OCI-LY1 (cell line): ENCODE measurements around the gene CIBAR2.

Experiments used
- H2AFZ ChIP-seq: fragments of 200-600 bp; sonication (generic), shearing (Covaris generic); 2 replicates; pipeline ENCODE4 v1.6.0; 2014; ENCODE audit warnings: antibody characterized with exemption, mild to moderate bottlenecking, low read length
- H3F3A ChIP-seq: fragments of 200-600 bp; sonication (generic), shearing (Covaris generic); 2 replicates; pipeline ENCODE4 v1.6.0; 2014; ENCODE audit warnings: mild to moderate bottlenecking, antibody characterized with exemption, low read length, moderate library complexity; ENCODE audit not compliant: insufficient read depth
- H3K27ac ChIP-seq: fragments of 200-600 bp; sonication (generic); 2 replicates; pipeline ENCODE4 v1.5.1; 2014; ENCODE audit warnings: low read length, mixed run types, mild to moderate bottlenecking, low read depth; ENCODE audit not compliant: poor library complexity, severe bottlenecking
- H3K27me3 ChIP-seq: fragments of 200-600 bp; sonication (generic); 2 replicates; pipeline ENCODE4 v1.6.0; 2014; ENCODE audit warnings: antibody characterized with exemption, mild to moderate bottlenecking, low read length, moderate library complexity; ENCODE audit not compliant: insufficient read depth
- H3K36me3 ChIP-seq: fragments of 200-600 bp; sonication (generic); 2 replicates; pipeline ENCODE4 v1.6.1; 2014; ENCODE audit warnings: mild to moderate bottlenecking, antibody characterized with exemption, low read length, moderate library complexity, mixed read lengths; ENCODE audit not compliant: insufficient read depth
- H3K4me1 ChIP-seq: fragments of 200-600 bp; sonication (generic); 2 replicates; pipeline ENCODE4 v1.5.1; 2014; ENCODE audit warnings: mild to moderate bottlenecking, low read length, moderate library complexity; ENCODE audit not compliant: insufficient read depth, severe bottlenecking
- H3K4me2 ChIP-seq: fragments of 200-600 bp; sonication (generic), shearing (Covaris generic); 2 replicates; pipeline ENCODE4 v1.6.1; 2014; ENCODE audit warnings: low read length
- H3K4me3 ChIP-seq: fragments of 200-600 bp; sonication (generic); 2 replicates; pipeline ENCODE4 v1.5.1; 2014; ENCODE audit warnings: low read length, low read depth, mild to moderate bottlenecking, mixed read lengths; ENCODE audit not compliant: poor library complexity, severe bottlenecking
- H3K79me2 ChIP-seq: fragments of 200-600 bp; shearing (Covaris generic); 2 replicates; pipeline ENCODE4 v1.6.1; 2016; ENCODE audit warnings: mixed run types, low read length, mixed read lengths; ENCODE audit not compliant: insufficient read depth
- H3K9ac ChIP-seq: fragments of 200-600 bp; sonication (generic), shearing (Covaris generic); 2 replicates; pipeline ENCODE4 v1.6.1; 2014; ENCODE audit warnings: mild to moderate bottlenecking, low read length, mixed read lengths
- H3K9me2 ChIP-seq: fragments of 200-600 bp; sonication (generic), shearing (Covaris generic); 2 replicates; pipeline ENCODE4 v1.6.1; 2014; ENCODE audit warnings: low read depth, mild to moderate bottlenecking, low read length, mixed read lengths
- H3K9me3 ChIP-seq: fragments of 200-600 bp; shearing (Covaris generic); 2 replicates; pipeline ENCODE4 v1.6.1; 2014; ENCODE audit warnings: low read length, mixed read lengths
- H4K20me1 ChIP-seq: fragments of 200-600 bp; sonication (generic), shearing (Covaris generic); 2 replicates; pipeline ENCODE4 v1.6.0; 2016; ENCODE audit warnings: mild to moderate bottlenecking, low read length; ENCODE audit not compliant: insufficient read depth
- EZH2 ChIP-seq: fragments of 200-600 bp; sonication (generic), shearing (Covaris generic); IDR thresholded peaks from 2 replicates; pipeline ENCODE4 v1.8.0; 2017; ENCODE audit warnings: borderline replicate concordance, mixed run types, mild to moderate bottlenecking, antibody characterized with exemption, low read length, moderate library complexity, mixed read lengths
- TF ChIP-seq, protein P1 (sequence below): fragments of 200-600 bp; sonication (generic), shearing (Covaris generic); IDR thresholded peaks from 2 replicates; pipeline ENCODE4 v1.5.1; 2017; ENCODE audit warnings: mild to moderate bottlenecking, antibody characterized with exemption, low read length, moderate library complexity, mixed read lengths

Gene CIBAR2

DNA sequence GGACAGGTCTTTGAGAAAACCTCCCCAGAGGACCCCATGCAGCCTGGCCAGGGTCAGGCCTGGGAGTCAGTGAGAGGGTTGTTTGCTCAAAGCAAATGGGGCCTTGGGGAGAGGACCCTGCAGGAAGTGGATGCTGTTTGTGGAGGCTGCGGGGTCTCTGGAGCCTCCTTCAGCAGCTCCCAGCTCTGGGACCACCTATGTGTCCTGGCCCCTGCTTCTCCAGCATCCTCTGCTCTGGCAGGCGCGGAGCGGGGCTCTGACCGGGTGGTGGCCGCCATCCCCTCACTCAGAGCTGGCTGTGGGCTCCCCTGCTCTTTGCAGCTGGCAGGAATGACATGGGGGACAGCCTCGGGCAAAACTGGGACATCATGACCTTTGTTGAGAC lies 29.8 kb upstream of the CIBAR2 start:
- Histone ChIP-seq H3K27ac (no peak overlapping the region), H3K9ac (no peak overlapping the region), H3K4me1 (no peaks in the 10 kb centered on the region), H3K27me3 (no peaks in the 10 kb centered on the region), H3K36me3 (no peaks in the 10 kb centered on the region), H3K4me3 (no peak overlapping the region), H2AFZ (no peak overlapping the region), H3F3A (no peaks in the 10 kb centered on the region), H3K79me2 (no peaks in the 10 kb centered on the region), H4K20me1 (no peaks in the 10 kb centered on the region), H3K9me2 (no peaks in the 10 kb centered on the region), H3K4me2 (no peak overlapping the region), H3K9me3 (no peaks in the 10 kb centered on the region)
- TF ChIP-seq, protein P1, sequence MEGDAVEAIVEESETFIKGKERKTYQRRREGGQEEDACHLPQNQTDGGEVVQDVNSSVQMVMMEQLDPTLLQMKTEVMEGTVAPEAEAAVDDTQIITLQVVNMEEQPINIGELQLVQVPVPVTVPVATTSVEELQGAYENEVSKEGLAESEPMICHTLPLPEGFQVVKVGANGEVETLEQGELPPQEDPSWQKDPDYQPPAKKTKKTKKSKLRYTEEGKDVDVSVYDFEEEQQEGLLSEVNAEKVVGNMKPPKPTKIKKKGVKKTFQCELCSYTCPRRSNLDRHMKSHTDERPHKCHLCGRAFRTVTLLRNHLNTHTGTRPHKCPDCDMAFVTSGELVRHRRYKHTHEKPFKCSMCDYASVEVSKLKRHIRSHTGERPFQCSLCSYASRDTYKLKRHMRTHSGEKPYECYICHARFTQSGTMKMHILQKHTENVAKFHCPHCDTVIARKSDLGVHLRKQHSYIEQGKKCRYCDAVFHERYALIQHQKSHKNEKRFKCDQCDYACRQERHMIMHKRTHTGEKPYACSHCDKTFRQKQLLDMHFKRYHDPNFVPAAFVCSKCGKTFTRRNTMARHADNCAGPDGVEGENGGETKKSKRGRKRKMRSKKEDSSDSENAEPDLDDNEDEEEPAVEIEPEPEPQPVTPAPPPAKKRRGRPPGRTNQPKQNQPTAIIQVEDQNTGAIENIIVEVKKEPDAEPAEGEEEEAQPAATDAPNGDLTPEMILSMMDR = no peak
- TF ChIP-seq EZH2 = no peak

DNA sequence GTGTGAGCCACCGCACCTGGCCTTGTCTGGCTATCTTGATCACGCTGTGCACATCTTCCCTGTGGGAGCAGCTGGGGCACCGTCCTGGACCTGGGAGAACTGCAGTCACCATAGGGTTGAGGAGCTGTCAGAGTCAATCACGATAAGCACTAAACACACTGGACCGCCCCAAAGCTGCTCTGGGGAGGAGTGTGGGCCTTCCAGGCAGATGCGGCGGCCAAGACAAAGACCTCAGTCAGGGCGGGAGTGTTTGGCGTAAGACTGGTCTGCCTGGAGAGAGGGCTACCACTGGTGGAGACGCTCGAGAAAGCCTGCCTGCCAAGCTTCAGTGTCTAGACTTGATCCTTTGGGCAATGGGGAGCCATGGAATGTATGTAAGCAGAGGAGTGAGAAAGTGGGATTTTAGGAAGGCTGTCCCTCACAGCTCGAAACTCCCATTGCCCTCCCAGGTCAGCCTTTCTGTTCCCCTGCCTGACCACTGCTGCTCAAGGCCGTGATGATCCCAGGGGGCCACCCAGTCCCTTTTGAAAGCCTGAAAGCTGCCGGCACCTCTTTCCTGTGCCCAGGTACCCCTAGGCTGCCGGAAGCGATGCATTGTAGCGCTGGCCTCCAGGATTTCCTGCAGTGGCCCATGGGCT lies 29.3 kb upstream of the CIBAR2 start:
- Histone ChIP-seq H4K20me1 (no peaks in the 10 kb centered on the region), H3K36me3 (no peaks in the 10 kb centered on the region), H3K79me2 (no peaks in the 10 kb centered on the region), H3K9me2 (no peaks in the 10 kb centered on the region), H3K27ac (no peak overlapping the region), H3K9ac (no peak overlapping the region), H2AFZ (no peak overlapping the region), H3K4me1 (no peaks in the 10 kb centered on the region), H3K4me2 (no peak overlapping the region), H3K9me3 (no peaks in the 10 kb centered on the region), H3K27me3 (peaks cover 2% of the 10 kb centered on the region; the same call in 1 of the 2 replicates), H3F3A (no peaks in the 10 kb centered on the region), H3K4me3 (no peak overlapping the region)
- TF ChIP-seq, protein P1 = no peak
- no peak for TF ChIP-seq EZH2

DNA sequence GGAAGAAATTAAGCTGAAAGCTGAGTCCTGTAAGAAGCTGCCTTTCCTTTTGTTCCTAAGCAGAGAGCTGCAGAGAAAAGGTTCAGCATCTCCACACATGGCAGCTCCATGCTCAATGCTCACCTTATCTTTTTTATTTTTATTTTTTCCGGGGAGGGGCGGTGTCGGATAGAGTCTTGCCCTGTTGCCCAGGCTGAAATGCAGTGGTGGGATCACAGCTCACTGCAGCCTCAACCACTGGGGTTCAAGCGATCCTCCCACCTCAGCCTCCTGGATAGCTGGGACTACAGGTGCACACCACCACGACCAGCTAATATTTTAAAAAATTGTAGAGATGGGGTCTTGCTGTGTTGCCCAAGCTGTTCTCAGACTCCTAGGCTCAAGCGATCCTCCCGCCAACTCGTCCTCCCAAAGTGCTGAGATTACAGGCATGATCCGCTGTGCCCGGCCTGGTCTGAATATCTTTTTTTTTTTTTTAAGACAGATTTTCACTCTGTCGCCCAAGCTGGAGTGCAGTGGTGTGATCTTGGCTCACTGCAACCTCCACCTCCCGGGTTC lies 28.3 kb upstream of the CIBAR2 start:
- no peaks in the 10 kb centered on the region for H3K36me3 ChIP-seq
- no peak overlapping the region for H3K4me3 ChIP-seq
- no peaks in the 10 kb centered on the region for H3K79me2 ChIP-seq
- TF ChIP-seq EZH2 = no peak
- TF ChIP-seq, protein P1 = no peak
- H3K4me1 ChIP-seq = no peaks in the 10 kb centered on the region
- no peaks in the 10 kb centered on the region for H3F3A ChIP-seq
- no peaks in the 10 kb centered on the region for H3K9me2 ChIP-seq
- peaks cover 5% of the 10 kb centered on the region; the same call in 1 of the 2 replicates for H3K27me3 ChIP-seq
- H3K9me3 ChIP-seq = no peaks in the 10 kb centered on the region
- H3K9ac ChIP-seq = no peak overlapping the region
- no peak overlapping the region for H3K27ac ChIP-seq
- H4K20me1 ChIP-seq = no peaks in the 10 kb centered on the region
- H3K4me2 ChIP-seq = no peak overlapping the region
- no peak overlapping the region for H2AFZ ChIP-seq
